Ishikawa (cell line): Measurements from ENCODE around the gene DAB2.

Experiments
- CEBPB ChIP-seq: IDR thresholded peaks from 2 replicates; pipeline ENCODE4 v1.6.1; 2012
- CREB1 ChIP-seq: IDR thresholded peaks from 2 replicates; pipeline ENCODE4 v1.6.1; 2012; ENCODE audit warnings: low read depth
- EGR1 ChIP-seq: IDR thresholded peaks from 2 replicates; pipeline ENCODE4 v1.6.1; 2012
- EP300 ChIP-seq: IDR thresholded peaks from 2 replicates; pipeline ENCODE4 v1.6.1; 2012; ENCODE audit warnings: borderline replicate concordance
- FOXM1 ChIP-seq: IDR thresholded peaks from 2 replicates; pipeline ENCODE4 v1.6.1; 2012; ENCODE audit warnings: low read depth, borderline replicate concordance
- NFIC ChIP-seq: IDR thresholded peaks from 2 replicates; pipeline ENCODE4 v1.6.1; 2012
- RAD21 ChIP-seq: IDR thresholded peaks from 2 replicates; pipeline ENCODE4 v1.6.1; 2012; ENCODE audit warnings: low read depth
- REST ChIP-seq: IDR thresholded peaks from 2 replicates; pipeline ENCODE4 v1.6.1; 2012; ENCODE audit warnings: low read depth, mild to moderate bottlenecking
- TAF1 ChIP-seq: IDR thresholded peaks from 2 replicates; pipeline ENCODE4 v1.6.1; 2012; ENCODE audit warnings: low read depth, mild to moderate bottlenecking
- TCF12 ChIP-seq: IDR thresholded peaks from 2 replicates; pipeline ENCODE4 v1.6.1; 2012; ENCODE audit warnings: low read depth
- TEAD4 ChIP-seq: IDR thresholded peaks from 2 replicates; pipeline ENCODE4 v1.6.1; 2012
- YY1 ChIP-seq: IDR thresholded peaks from 2 replicates; pipeline ENCODE4 v1.6.1; 2012; ENCODE audit warnings: low read depth
- ZBTB7A ChIP-seq: IDR thresholded peaks from 2 replicates; pipeline ENCODE4 v1.6.1; 2012; ENCODE audit warnings: low read depth
- TF ChIP-seq, protein P1 (sequence below): IDR thresholded peaks from 2 replicates; pipeline ENCODE4 v1.6.1; 2012
- TF ChIP-seq, protein P2 (sequence below): IDR thresholded peaks from 2 replicates; pipeline ENCODE4 v1.6.1; 2012

DAB2 gene

GRCh38 chr5:39449591-39449990, 24.8 kb upstream of the DAB2 start:
- TF ChIP-seq REST, result no peak
- TF ChIP-seq, protein P1, sequence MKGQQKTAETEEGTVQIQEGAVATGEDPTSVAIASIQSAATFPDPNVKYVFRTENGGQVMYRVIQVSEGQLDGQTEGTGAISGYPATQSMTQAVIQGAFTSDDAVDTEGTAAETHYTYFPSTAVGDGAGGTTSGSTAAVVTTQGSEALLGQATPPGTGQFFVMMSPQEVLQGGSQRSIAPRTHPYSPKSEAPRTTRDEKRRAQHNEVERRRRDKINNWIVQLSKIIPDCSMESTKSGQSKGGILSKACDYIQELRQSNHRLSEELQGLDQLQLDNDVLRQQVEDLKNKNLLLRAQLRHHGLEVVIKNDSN, result no peak
- TF ChIP-seq EGR1, result no peak
- TF ChIP-seq YY1, result no peak
- no peak for TF ChIP-seq TAF1
- no peak for TF ChIP-seq ZBTB7A
- no peak for TF ChIP-seq NFIC
- TF ChIP-seq TCF12, result no peak
- TF ChIP-seq CEBPB, result no peak
- TF ChIP-seq CREB1, result no peak
- no peak for TF ChIP-seq FOXM1
- TF ChIP-seq, protein P2, sequence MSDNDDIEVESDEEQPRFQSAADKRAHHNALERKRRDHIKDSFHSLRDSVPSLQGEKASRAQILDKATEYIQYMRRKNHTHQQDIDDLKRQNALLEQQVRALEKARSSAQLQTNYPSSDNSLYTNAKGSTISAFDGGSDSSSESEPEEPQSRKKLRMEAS, result no peak
- TF ChIP-seq RAD21, result no peak
- TF ChIP-seq TEAD4, result no peak
- no peak for TF ChIP-seq EP300

- TF ChIP-seq TEAD4 (no peak), CREB1 (no peak), TCF12 (no peak), RAD21 (no peak), EP300 (no peak), CEBPB (no peak), ZBTB7A (no peak), REST (no peak), FOXM1 (no peak), TAF1 (no peak), EGR1 (no peak), YY1 (no peak)
- TF ChIP-seq, protein P1, result no peak
- TF ChIP-seq, protein P2, result no peak
Measured at GRCh38 chr5:39448506-39449128, 23.8 kb upstream of the DAB2 start.

GRCh38 chr5:39447968-39448367, 23.2 kb upstream of the DAB2 start:
- TF ChIP-seq YY1 (no peak), TAF1 (no peak), CEBPB (no peak), EGR1 (no peak), TCF12 (no peak), EP300 (no peak), NFIC (no peak), RAD21 (no peak), REST (no peak), TEAD4 (no peak)

DNA sequence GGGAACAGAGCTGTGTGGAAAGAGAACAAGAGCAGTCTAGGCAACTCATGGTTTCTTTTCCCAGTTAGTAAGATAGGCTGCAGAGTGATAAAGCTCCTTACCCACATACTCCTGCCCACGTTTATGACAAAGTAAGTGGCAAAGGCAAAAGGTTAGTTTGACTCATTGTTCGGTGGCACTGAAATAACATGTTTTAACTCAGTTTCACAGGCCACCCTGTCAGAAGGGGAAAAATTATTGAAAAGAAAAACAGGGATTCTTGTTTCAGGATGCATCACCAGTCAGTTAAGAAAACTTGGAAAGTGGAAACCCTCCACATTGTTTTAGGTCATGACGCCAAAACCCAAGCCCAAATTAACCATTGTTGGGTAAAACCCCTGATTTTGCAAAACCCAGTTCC, 22.3 kb upstream of the DAB2 start:
- TF ChIP-seq RAD21 (no peak), CREB1 (no peak), TEAD4 (no peak)

DNA sequence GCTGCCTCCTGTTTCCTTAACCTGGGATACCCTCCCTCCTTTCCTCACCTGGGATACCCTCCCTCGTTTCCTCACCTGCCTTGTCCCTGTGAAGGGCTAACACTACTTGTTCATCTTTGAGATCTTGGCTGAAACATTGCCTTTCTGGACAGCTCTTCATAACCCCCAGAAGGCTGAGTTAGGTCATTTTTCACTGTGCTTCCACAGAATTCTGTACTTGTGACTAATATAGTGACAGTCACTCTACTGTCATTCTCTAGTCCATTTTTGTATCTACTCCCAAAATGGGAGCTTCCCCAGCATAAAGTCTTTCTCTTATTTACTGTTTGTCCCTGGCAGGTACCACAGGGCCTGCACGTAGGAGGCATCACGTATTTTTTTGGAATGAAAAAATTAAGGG, 21.5 kb upstream of the DAB2 start:
- TF ChIP-seq ZBTB7A, result no peak
- TF ChIP-seq, protein P2, result no peak
- TF ChIP-seq CREB1, result no peak
- TF ChIP-seq YY1, result no peak
- TF ChIP-seq TCF12, result no peak
- no peak for TF ChIP-seq FOXM1
- no peak for TF ChIP-seq TAF1
- TF ChIP-seq, protein P1, result no peak
- no peak for TF ChIP-seq EP300
- no peak for TF ChIP-seq REST
- TF ChIP-seq NFIC, result no peak
